HT1080 (cell line): Measurements from ENCODE around the gene FBXL4. TPM values are rescaled to one million over a fixed set of nuclear protein-coding genes. Genes with fewer than 3 reads are reported as not detected.
"Not testable (repeated sequence)": the region's sequence is repeated elsewhere in the genome, so short reads cannot be mapped to it uniquely, and the experiment has no call there.

ENCODE experiments used
- DNase-seq: peaks from one replicate; pipeline ENCODE4 v3.0.0-alpha.2; 2015; ENCODE audit warnings: low read depth
- total RNA-seq: library from RNA; depleted of rRNA; stranded (reverse); fragments of >200 nt; shearing (Covaris generic); gene quantifications from 2 replicates; pipeline ENCODE4 v1.2.3, GENCODE V29; 2014

Gene FBXL4
- total RNA-seq, 1 experiment from 2014 or later, result 15.7 TPM

DNA sequence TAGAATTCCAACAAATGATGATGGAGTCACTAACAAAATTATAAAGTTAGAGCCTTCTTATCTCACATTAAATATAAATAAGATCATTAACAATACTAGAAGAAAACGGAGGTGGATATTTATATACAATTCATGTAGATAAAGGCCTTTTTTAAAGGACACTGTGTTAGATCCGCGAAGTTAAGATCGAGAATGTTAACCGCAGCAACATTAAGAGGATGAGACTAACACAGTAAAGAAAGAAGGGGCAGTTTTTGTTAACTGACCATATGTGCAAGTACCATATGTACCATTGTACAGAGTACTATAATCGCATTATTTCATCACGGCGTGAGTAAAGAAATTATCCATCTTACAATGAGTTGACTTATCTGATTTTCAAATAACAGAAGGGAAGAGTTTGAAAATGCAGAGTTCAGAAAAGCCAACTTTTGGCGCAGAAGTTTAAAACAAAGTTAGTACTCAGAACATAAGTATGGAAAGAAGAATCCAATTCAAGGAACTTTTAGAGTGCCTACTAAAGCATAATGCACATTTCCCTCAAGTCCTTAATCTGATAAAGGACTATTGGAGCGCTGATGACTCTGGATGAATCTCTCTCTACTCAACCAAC, 1.4 kb downstream of the FBXL4 start:
- no peak for DNase-seq

DNA sequence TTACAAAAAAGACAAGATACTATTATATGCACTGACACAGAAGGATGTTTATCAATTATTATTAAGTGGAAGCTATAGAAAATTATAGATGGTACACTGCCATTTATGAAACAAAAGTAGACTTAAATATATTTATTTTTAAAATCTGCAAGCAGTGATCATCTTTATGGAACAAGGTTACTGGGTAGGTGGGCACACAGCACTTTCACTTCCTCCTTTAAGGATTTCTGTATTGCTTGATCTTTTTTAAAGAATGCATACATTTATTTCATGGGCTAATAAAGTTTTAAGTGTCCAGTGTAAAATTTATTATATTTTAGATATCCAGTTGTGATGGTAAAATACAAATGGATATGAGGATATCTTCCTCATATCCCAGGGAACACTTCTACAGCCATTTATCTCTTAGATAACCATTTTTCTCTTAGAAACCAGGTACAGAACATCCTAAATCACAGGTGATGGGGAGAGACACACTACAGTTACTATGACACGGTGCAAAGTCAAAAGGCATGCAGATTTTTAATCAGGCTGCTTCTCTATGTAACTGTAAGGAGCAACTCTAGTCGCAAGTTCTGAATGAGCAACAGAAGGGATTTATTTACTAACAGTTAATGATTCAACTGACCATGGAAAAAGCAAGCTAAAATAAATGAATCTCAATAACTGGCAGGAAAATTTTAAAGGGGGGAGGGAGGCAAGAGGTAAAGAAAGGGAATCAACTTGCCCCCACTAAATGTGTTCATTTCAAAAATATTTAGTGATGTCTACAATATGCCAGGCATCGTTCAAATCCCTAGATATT, 2.2 kb downstream of the FBXL4 start:
- no peak for DNase-seq

DNA sequence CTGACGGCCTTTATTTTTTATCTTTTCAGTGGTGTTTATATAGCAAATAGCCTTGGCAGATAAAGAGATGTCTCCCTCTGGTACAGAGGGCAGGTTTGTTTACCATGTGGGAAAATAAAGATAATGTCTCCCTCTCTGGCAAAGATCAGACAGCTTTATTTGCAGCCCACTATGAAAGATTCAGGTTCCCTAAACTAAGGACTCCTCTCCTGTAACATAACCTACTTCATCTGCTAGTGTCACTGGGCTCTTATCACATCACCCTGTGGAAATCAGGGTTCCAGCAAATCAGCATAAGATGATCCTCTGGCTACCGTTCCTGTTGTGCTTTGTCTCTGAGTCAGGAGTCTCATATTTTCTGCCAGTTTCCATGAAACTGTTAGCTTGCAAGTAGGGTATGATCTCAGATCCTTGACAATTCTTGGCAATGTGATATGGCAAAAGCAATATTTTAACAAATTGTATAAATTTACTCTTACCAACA, 3.1 kb downstream of the FBXL4 start:
- DNase-seq, result no peak

DNA sequence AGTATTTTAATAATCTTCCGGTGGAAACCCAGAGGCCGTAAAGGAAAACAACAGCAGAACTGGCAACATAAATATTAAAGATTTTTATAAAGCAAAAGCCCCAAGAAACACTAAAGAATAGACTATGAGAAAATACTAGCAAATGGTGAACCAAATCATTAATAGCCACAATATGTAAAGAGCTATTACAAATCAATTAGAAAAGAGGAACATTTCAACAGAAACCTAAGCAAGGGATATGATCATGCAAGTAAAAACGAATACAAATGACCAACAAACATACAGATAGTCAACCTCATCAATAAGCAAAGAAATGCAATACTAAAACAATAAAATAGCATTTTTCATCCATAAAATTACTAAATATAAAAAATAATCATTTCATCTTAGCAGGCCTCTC, 3.6 kb downstream of the FBXL4 start:
- no peak for DNase-seq

DNA sequence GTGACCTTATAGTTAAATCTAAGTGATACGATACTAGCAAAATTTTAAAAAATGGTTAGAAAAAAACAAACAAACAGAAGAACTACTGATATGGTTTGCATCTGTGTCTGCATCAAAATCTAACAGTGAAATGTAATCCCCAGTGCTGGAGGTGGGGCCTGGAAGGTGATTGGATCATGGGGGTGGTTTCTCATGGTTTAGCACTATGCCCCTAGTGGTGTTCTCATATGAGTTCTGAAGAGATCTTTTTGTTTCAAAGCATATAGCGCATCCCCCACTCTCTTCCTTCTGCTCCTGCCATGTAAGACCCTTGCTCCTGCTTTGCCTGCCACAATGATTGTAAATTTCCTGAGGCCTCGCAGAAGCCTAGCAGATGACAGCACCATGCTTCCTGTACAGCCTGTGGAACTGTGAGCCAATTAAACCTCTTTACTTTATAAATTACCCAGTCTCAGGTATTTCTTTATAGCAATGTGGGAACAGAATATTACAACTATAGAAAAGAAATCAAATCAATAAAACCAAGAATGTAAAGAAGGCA, 5.4 kb downstream of the FBXL4 start:
- DNase-seq, result no peak

DNA sequence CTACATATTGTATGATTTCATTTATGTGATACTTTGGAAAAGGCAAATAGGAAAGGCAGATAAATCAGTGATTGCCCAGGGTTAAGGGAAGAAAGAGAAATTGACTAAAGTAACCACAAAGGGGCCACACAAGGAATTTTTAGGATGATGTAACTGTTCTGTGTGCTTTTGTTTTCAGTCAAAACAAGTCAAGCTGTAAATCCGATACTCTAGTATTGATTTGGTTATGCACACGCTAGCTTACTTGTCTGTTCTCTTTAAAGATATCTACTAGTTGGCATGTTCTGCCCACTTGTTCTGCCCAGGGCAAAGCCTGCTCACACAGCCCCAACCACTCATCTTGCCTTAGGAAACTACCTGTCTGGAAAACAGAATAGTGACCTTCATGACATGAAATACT, 6.4 kb downstream of the FBXL4 start:
- DNase-seq, result no peak

DNA sequence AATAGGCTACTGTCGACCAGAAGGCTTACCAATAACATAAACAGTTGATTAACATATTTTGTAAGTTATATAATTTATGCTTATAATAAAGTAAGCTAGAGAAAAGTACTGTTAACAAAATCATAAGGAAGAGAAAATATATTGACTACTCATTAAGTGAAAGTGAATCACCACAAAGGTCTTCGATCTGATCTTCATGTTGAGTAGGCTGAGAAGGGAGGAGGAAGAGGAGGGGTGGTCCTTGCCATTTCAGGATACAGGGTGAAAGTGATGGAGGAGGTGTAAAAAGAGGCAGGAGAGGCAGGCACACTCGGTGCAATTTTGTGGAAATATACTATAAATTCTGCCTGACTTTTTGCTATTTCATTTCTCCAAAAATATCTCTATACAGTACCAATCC, 10.4 kb downstream of the FBXL4 start:
- no peak for DNase-seq

DNA sequence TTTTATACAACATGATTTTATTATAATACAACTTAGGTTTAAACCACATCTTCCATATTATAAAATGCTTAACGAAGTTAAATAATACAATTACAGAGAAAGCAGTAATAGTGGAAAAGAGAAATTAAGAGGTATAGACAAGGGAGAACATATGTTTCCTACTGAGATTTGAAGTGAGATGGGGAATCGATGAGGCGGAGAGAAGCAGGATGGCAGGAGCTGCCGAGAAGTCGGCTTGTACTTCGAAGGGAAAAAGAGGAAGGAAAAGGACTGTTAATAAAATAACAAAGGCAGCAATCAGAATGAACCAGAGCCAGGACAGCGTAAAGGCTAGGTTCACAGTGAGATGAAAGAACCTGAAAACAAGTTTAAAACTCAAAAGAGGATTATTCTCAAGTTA, 15.4 kb downstream of the FBXL4 start:
- DNase-seq, result no peak

DNA sequence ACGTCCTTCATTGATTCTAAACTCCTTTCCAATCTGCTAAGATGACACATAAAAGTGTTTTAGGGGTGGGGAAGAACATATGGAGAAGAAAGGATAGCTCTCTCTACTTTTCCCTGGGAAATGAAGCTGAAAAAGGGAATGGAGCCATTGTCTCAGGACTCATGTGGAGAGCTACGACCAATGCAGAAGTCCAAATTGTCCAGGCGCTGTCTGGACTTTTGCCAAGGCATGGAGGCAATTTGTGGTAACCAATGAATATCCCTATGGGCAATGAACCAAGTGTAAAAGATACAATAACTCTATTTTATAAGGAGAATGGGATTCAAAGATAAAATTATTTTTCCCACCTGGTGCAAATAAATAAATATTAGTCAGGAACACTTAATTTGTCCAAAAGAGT, 16.1 kb downstream of the FBXL4 start:
- DNase-seq, result no peak

DNA sequence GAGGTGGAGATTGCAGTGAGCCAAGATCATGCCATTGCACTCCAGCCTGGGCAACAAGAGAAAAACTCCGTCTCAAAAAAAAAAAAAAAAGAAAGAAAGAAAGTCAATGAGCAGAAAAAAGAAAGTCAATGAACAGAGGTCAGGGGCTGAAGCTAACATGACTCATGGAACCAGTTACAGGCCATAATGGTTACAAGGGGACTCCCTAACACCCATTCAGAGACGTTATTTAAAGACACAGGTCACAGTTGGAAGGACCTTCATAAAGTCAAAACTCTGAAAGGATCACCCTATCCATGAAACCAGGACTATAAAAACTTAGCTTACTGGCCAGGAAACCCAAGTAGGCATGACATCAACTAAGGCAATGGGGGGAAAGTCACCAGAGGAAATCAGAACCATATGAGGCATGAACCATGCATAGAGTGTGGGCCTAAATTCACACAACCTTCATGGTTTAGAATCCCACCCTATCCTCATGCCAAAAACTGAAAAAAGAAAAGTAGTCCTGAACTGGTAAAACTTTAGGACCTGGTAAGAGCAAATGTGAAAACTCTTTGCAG, 18.2 kb downstream of the FBXL4 start:
- no peak for DNase-seq

DNA sequence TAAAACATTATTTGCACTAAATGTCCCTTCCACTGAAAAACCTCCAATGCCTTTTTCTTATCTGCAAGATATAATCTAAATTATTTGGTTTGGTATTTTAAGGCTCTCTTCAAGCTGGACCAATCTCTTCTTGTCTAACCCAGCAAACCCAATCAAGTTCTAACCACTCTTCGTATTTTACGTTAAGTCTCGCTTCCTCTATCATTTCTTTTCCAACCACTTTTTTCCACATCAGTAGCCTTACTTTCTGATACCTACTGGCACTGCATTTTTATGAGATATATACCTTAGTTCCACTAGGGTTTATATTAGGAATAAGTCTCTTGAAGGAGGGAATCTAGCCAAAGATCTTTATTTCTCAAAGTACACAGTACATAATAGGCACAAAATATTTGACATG, 19.1 kb downstream of the FBXL4 start:
- DNase-seq, result no peak

DNA sequence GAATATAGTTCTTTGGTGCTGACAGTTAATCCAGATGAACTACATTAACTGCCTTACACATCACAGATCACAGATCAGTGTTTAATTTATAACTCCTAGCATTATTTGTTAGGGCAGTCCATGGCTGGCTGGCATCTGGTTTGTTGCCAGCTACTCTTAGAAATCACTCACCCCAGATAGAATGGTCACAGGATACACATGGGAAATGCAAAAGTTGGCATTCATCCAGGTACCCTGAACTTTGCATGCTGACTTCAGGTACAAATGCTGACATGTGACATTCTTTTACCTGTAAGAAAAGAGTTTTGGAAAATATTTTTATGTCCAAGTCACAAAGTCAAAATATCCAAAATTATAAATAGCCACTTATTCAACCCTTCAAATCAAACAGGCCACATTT, 20.2 kb downstream of the FBXL4 start:
- DNase-seq, result no peak

DNA sequence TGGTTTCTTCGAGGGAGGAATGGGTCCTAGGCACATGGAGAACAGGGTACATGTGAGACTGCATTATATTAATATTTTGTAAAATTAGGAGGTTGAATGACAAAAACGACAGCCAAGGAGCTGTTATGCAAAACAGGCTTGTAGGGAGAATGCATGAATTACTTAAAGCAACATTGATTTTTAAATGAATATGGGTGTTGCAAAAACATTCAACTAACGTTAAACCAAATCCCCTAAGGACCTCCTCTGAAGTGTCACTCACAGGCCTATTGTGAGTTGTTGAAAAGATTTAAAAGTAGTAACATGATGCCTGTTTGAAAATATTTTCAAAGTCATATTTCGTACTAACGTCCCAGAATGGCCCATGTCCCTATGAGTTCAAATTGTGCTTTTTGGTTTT, 21.9 kb downstream of the FBXL4 start:
- DNase-seq, result no peak

DNA sequence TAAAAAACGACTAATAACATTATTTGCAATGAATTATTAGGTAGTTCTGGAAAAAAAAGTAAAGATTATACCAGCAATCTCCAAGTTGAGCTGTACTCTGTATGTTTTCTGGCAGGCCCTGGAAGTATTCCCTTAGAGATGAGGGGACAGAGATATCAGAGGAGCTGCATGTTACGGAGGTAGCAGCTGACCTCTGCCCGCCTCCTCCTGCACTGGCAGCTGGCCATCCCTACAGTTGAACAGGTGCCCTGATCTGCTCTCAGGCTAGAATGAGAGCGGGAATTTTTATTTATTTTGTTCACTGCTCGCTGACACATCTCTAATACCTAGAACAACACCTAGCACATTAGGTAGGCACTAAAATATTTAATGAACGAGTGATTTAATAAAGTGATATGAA, 23.1 kb downstream of the FBXL4 start:
- no peak for DNase-seq

DNA sequence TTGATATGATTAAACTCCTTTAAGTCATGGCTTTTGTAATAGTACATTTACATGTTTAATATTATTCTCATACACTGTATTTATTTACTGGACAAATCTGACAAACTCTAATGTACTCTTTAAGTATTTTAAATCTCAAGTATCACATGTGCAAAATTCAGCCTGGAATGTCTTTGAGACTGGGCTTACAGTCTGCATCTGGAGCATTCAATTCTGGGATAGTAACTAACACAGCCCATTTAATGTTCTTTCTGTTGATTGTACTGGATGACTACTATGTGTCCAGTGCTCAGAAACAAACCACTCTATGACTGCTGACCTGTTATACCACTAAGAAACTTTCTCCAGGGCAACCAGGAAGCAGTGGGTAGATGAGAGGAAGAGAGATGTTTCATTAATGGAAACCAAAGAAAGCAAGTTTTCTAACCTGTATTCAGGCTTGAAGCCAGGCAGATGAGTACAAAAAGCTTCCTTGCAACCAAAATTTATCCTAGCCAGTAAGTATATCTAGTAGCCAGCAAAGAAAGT, 26.8 kb downstream of the FBXL4 start:
- peak; percentile 3 for DNase-seq

DNA sequence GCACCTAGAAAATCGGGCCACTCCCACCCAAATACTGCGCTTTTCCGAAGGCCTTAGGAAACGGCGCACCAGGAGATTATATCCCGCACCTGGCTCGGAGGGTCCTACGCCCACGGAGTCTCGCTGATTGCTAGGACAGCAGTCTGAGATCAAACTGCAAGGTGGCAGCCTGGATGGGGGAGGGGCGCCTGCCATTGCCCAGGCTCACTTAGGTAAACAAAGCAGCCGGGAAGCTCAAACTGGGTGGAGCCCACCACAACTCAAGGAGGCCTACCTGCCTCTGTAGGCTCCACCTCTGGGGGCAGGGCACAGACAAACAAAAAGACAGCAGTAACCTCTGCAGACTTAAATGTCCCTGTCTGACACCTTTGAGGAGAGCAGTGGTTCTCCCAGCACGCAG, 36.8 kb downstream of the FBXL4 start:
- not testable (repeated sequence) for DNase-seq

DNA sequence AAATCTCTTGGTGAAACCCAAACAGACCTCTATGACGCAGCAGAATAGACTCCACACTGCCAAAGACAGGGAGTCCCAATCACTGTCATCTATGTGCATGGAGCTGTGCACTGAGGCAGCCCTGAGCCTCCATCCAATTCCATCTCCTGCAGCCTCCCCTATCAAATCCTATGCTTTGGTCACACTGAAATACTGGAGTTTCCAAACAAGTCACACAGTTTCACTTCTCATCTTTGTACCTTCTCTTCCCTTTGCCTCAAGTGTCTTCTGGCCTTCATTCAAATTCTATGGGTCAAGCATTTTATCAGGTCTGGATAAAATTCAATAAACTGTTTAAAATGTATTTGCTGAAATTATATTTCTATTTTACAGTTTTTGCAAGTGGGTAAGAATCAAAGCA, 38.5 kb downstream of the FBXL4 start:
- no peak for DNase-seq

DNA sequence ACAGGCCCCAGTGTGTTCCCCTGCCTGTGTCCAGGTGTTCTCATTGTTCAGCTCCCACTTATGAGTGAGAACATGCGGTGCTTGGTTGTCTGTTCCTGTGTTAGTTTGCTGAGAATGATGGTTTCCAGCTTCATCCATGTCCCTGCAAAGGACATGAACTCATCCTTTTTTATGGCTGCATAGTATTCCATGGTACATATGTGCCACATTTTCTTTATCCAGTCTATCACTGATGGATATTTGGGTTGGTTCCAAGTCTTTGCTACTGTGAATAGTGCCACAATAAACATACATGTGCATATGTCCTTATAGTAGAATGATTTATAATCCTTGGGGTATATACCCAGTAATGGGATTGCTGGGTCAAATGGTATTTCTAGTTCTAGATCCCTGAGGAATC, 41.4 kb downstream of the FBXL4 start:
- not testable (repeated sequence) for DNase-seq

DNA sequence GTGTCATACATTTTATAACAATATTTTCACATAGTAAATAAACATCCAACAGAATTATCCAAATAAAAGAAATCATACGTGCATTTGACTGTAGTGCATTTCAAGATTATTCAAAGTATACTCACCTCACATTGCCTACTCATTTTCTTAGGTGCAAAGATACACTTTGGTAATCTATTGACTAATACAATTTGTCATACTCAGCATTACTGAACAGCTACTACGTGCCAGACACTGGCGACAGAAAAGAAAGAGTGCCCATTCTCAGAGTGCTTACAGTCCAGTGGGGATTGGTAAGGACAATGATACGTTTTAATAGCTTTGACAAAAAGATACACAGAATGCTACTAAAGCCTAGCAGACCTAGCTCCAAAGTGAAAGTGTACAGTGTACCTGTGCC, 42.0 kb downstream of the FBXL4 start:
- no peak for DNase-seq

DNA sequence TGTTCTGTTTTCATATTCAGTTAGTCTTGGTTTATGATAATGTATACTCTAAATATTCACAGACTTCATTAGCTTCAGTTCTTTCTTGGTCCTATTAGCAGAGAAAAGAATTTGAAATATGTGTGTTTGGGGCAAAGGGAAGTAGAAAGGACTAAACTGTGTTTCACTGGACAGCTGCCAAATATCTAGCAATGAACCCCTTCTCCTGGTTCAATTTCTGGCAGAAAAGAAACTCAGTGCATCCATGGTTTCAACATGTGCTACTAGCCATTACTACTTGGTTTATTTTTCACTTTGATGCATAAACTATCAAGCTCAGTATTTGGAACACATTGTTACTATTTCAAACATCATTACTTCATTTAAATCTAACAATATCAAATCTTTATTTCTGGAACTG, 43.6 kb downstream of the FBXL4 start:
- DNase-seq, result no peak

DNA sequence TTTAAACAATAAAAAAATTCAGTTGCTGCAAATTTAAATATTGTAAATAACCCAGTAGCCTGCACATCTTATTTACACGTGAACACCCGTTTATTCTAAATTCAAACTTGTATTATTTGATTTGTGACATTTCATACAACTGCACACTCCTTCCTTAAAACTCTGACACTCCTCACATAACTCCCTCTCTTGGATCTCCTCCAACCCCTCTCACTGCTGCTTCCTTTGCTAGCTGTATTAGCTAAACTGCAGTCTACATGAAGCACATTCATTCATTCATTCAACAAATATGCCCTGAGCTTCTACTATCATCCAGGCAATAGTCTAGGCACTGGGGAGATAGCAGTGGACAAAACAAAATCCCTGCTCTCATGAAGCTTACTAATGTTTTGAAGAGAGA, 47.0 kb downstream of the FBXL4 start:
- no peak for DNase-seq

DNA sequence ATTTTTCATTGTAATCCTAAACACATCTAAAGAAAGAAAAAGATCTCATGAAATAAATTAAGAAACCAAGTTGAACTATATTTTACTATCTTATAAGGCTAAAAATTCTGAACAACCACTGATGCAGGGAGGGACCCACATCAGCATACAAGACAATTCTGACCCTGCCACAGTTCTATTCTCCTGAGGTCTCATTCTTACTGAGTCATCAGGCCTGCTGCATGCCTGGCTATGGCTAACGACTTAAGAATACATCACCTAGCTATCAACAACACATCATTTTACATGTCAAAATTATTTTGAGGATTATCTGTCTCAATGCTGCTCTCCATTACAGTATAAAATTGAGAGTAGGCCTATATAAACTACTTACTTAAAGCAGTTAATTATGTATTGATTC, 52.9 kb downstream of the FBXL4 start:
- peak; percentile 34 for DNase-seq
